GM20431 (cell line): ENCODE results near the gene SLC35B1.
"Not testable (repeated sequence)": the region's sequence is repeated elsewhere in the genome, so short reads cannot be mapped to it uniquely, and the experiment has no call there.

ENCODE experiments used
- in situ Hi-C: fragments of 300-500 bp; cut with MseI, MboI; formaldehyde crosslinking; loops from one replicate; pipeline ENCODE4 v1.15.0; 2020; ENCODE audit warnings: low sequenced_read_pairs; ENCODE audit not compliant: unreplicated experiment

SLC35B1 gene

DNA sequence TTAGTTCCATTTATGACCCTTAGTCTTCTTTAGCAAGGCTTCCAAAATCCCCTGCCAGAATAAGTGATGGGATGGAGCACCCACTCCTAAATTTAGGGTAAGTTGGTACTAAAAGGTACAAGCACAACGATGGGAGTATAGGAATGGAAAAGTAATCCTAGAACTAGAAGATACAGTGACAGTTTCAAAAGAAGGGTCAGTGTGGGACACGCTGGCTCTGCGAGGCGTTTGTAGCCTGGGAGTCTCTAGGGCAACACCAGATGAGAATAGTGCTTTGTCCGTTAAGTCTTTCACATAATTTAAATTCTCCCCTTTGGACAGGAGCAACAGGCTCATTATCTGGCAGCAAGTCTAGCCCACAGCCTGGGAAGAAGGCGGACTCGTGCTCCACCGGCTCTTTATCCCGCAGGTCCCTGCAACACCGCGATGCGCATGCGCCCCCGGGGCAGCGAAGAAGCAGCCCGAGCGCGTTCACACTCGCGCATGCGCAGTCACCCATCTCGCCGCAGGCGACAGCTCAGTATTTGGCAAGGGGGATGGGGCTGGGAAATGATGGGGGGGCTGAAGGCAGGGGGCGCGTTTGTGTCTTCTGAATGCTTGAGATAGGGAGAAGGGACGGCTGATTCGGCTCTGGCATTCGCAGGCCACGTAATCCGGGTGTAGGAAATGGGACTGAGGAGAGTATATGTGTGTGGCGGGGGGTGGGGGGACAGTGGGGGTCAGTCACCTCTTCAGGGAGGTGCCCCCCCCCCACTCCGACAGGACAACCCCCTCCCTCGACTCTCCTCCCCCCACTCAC is 30.4 kb downstream of the SLC35B1 start:
- in situ Hi-C loops, result no loop called here

DNA sequence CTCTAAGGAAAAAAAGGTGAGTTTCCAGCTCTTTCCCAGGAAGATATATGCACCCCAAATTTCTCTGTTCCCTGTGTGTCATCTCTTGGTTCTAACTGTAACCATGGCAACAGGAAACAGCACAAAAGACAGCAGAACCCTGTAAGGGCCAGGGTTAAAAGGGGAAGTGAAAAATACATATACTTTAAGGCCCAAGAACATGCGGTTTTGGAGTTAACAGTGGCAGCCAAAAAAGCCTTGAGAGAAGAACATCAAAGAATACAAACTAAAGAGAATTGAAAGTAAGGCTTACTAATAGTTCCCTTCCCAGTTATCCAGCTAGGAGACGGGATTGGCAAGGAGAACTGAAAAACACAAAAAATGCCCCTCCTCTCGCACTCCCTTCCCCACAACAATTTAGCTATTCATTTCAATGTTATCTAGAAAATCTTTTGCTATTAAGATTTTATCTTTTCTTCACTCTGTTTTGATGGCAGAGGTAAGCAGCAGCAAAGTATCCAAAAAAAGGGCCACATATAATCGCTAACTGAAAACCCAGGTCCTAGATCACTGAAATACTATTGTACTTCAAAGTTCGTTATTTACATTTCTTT is 31.4 kb downstream of the SLC35B1 start:
- in situ Hi-C loops, result no loop called here

DNA sequence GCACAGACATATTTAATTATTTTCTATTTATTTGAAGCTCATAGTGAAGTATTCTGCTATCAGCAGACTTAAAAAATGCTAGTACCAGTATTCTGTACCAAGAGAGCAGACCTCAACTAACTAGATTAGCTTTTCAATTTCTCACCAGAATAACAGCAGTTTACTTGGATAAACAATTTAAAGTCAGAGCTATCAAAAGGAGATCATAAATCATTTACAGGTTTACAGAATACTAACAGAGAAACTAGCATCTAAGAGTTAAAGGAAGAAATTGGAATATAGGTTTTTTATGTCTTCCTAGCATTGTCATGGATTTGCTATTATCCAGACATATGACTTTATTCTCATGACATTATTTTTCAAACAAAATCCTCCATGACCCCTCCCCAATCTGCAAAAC is 33.3 kb downstream of the SLC35B1 start:
- in situ Hi-C loops, result no loop called here

DNA sequence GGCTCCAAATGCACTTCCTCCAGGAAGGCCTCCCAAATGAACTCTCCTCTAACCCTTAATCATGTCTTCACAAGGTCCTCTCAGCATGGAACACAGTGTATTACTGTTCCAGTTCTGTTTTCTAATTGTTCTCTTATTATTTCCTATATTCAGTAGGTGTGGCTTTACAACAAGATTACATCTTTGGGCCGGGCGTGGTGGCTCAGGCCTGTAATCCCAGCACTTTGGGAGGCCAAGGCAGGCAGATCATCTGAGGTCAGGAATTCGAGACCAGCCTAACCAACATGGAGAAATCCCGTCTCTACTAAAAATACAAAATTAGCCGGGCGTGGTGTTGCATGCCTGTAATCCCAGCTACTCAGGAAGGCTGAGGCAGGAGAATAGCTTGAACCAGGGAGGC is 34.1 kb downstream of the SLC35B1 start:
- in situ Hi-C loops, result not testable (repeated sequence)

DNA sequence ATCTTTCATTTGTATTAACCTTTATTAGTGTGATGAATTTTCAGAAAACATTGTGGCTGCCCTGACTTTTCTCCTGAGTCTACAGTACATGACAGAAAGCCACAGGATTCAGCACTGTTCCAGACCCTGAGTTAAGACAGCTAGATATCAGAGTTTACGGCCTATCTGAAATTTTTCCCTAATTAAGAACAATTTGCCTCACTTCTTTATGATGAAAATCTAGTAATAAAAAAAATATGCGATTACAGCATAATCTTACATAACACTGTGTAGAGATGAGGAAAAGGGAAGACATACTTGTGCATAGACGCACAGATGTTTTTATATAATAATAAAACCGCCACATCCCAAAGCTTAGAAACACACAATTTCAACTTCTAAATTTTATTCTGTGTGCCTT is 37.1 kb downstream of the SLC35B1 start:
- in situ Hi-C loops, result no loop called here

DNA sequence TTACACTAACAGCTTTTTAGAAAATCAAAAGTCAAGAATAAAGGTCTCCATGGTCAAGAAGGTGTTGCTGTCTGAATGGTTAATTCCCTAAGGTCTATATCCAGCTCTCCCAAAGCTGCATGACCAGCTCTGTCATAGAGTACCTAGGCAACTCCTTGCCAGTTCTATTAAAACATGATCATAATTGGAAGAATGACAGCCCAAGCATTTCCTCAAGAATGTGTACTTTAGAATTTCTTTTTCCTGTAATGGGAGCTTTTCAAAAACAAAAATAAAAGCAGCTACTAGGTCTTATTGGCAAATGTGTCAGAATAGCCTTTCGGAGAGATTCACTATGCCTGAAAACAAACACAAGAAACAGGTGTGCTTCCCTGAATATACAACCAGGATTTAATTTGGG is 37.8 kb downstream of the SLC35B1 start:
- in situ Hi-C loops, result no loop called here

DNA sequence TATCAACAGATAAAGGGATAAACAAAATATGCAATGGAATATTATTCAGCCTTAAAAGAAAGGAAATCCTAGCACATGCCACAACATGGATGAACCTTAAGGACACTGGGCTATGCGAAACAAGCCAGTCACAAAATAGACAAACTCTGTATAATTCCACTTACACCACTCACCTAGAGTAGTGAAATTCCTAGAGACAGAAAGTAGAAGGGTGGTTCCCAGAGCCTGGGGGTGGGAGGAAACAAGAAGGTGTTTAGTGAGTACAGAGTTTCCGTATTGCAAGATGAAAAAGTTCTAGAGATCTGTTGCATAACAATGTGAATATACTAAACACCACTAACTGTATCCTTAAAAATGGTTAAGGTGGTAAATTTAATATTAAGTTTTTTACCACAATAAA is 39.9 kb downstream of the SLC35B1 start:
- in situ Hi-C loops, result no loop called here

DNA sequence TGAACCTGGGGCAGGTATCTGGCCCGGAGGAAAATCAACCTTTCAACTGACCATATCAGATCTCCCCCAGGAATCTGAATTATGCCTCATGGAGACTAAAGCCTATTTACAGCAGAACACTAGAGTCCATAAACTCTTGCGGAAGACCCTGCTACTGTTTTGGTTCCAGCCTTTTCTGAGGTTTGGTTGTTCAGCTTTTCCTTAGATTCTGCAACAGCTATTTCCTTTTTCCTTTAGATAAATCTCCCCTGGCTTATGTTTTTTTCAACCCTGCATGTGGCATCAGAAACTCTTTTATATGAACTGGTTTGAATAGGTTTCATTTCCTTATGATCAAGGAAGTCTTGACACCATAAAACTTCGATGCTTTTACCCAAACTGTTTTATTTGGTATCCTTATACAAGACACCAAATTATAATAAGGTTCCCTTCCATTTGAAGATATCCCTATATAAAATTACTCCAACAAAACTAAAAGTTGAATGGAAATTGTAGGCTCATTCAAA is 43.0 kb downstream of the SLC35B1 start:
- in situ Hi-C loops, result no loop called here

DNA sequence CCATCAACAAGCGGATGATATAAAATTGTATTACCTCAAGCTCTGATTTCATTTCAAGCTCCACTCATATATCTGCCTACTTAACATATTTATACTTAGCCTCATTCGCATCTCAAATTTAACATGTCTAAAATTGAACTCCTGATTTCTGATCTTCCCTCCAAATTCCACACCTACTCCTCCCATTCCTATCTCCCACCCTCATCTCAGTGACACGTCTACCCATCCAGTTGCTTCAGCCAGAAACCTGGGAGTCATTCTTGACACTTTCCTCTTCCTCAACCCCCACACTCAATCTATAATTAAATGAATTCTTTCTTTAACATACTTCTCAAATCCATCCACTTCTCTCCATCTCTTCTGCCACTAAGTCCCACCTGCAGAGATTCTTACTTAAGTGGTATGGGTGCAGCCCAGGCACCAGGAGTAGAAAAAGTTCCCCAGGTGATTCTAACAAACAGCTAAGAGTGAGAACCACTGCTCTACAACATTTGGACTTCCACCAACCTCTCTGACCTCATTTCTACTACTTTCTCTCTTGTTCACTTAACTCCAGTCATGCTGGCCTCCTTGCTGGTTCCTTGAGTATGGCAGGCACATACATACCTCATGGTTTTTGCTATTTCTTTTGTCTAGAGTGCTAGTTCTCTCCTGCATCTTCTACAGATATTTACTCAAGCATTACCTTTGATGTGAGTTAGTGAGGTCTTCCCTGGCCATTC is 47.9 kb downstream of the SLC35B1 start:
- in situ Hi-C loops, result no loop called here

DNA sequence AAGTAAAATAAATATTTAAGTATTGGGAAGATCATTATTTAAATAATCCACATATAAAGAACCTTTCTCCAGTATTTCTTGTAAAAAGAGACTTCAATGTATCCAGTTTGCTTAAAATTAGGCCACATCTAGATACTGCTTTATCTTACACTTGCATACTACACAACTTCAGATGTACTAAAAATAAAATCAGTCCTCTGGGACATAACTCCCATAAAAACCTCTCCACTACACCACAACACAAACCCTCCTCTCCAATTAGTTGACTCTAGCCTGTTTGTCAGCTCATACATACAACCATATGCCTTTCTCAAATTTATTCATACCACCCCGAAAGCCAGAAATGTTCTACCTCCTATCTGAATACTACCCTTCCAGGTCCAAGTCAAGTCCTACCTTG is 51.5 kb downstream of the SLC35B1 start:
- in situ Hi-C loops, result no loop called here
